ENCODE measurements around the gene IL20RB. TPM values are rescaled to one million over a fixed set of nuclear protein-coding genes. Genes with fewer than 3 reads are reported as not detected.

IL20RB gene
- total RNA-seq, 1 donor from 2014 or later = 1.6 TPM

DNA sequence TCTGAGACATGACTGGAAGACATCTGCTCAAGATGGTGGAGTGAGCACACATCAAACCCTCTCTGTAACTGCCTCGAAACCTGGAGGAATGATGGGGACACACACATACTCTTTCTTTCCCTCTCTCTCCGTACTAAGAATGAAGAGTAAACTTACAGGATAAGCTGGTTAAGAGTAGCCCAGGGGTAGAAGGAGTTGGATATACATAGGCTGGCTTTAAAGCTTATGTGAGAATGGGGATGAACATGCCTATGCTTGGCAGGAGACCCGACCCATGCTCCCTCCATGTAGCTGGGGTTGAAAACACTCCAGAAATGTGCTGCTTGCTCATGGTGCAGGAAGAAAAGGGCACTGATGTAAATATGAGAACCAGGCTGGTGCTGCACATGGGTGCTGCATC, 68.9 kb downstream of the IL20RB start:
- DNase-seq (ENCODE audit: extremely low read depth, low read depth, low spot score) = no peak

GRCh38 chr3:137032465-137033120, 74.8 kb downstream of the IL20RB start:
- DNase-seq (ENCODE audit: extremely low read depth, low read depth, low spot score) = peak; percentile 76

DNA sequence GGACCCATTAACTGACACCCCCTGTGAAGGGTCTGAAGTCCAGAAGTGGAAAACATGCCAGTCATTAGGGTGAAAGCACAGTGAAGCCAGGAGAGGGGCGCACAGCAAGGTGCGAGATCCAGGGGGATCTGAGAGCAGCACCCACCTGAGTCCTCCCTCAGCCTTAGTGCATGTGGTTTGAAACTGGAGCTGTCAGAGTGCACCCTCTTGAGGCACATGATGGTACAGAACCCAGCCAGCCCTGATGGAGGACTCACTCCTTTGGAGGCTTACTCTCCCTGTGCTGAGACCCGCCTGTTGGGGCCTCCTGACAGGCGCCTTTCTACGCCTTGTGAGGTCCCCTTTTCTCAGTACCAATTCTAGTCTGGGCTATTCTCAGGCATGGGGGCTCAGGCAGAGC, 77.8 kb downstream of the IL20RB start:
- no peak for DNase-seq (ENCODE audit: extremely low read depth, low read depth, low spot score)

- DNase-seq (ENCODE audit: extremely low read depth, low read depth, low spot score) = no peak
These were observed 81.8 kb downstream of the IL20RB start for GRCh38 chr3:137039570-137039969.

GRCh38 chr3:137041251-137041650, 83.5 kb downstream of the IL20RB start:
- DNase-seq (ENCODE audit: extremely low read depth, low read depth, low spot score) = no peak

GRCh38 chr3:137041686-137042085, 83.9 kb downstream of the IL20RB start:
- no peak for DNase-seq (ENCODE audit: extremely low read depth, low read depth, low spot score)

DNA sequence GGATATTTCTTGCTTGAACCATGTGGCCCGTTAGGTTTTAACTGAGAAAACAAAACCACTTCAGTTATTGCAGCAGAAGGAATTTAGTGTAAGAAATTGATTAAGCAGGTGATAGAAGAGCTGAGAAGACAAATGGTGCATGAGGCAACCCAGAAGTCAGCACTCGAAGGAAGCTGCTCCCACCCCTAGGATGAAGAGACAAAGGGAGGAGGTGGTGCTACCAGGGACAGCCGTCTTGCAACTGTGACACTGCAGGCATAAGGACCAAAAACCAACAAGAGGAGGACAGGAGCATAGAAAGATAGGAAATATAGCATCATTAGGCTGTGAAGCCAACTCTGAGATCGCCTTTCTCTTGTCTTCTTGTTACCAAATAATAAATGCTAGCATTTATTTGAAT, 89.0 kb downstream of the IL20RB start:
- DNase-seq (ENCODE audit: extremely low read depth, low read depth, low spot score) = no peak

DNA sequence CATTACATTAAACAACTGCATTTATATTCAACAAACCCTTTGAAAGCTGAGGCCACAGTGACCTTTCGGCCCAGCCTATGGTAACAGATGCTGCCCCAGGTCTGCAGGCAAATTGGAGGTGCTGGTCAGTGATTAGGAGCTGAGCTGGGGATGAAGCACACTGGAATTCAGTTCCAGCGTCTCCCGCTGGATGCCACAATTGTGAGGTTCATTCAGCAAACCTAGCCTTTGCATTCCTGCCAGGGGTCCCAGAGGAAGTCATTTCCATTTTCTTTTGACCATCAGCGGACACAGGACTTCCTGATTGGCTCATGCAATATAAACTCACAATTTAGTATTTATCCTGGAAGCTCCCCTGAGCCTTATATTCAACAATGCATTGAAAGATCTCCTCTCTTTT, 89.5 kb downstream of the IL20RB start:
- no peak for DNase-seq (ENCODE audit: extremely low read depth, low read depth, low spot score)

- DNase-seq (ENCODE audit: extremely low read depth, low read depth, low spot score) = no peak
These were observed 92.5 kb downstream of the IL20RB start for GRCh38 chr3:137050281-137050680.

DNA sequence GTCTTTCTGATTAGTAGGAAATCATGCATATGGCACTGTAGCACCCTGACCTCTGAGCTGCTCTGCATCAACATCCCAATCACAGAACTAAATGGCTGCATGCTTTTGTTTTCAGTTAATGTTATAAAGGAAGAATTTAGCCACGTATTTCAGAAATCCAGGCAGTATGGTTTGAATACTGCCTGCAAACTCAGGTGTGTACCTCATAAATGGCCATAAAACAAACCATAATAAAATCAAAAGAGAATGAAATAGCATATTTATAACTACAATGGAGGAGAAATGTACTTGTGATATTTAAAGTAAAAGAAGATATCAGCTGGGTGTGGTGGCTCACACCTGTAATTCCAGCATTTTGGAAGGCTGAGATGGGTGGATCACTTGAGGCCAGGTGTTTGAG, 94.5 kb downstream of the IL20RB start:
- DNase-seq (ENCODE audit: extremely low read depth, low read depth, low spot score) = no peak

Other genes with a start within 250 kb of the IL20RB start
- gene STAG1, start 205.6 kb upstream of the IL20RB start, total RNA-seq = 18.2 and 23.3 TPM in 2 replicates
- 9.5 and 15.6 TPM in 2 replicates for gene SLC35G2, start 138.9 kb upstream of the IL20RB start, total RNA-seq
- 58.7 and 83.4 TPM in 2 replicates for gene NCK1, start 95.8 kb upstream of the IL20RB start, total RNA-seq